ENCODE measurements around the gene FKBP14. TPM values are rescaled to one million over a fixed set of nuclear protein-coding genes. Genes with fewer than 3 reads are reported as not detected.

The FKBP14 gene
- total and polyA plus RNA-seq, 2 of the 8 experiments (the other 6 are each of a cell fraction or from before 2014, with no cell fraction given): 3.2 to 20.7 TPM

DNA sequence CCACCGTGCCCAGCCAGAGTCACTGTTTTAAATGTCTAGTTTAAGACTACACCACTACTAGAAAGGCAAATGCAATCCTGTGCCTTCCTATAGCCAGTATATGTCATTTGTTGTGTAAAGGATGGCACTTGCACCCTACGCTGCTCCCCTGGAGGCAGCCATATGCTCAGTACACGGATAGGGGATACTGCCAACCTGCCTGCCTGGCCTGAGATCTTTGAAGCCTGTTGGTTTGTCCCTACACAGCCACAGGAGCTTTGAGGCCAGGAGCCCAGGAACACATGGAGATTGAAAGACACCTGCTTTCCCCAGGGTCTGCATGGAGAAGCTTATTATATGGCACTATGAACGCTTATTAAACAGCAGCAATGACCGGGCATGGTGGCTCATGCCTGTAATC is 34.6 kb downstream of the FKBP14 start:
- H3K27ac ChIP-seq (ENCODE audit: low read depth, low read length): no peak overlapping the region
- H2BK20ac ChIP-seq (ENCODE audit: low read length): no peak overlapping the region
- no peak overlapping the region for H2AFZ ChIP-seq (ENCODE audit: low read length)
- H2BK15ac ChIP-seq (ENCODE audit: low read length): no peak overlapping the region
- no peak overlapping the region for H3K9ac ChIP-seq (replicated peaks in 1 of 4; ENCODE audit: extremely low read depth in 1 of 4, low read depth in 3 of 4, low read length in 3 of 4)
- peaks cover 0 to 18% of the 10 kb centered on the region in 2 experiments; a peak in 3 of 4 replicates for H3K79me2 ChIP-seq (ENCODE audit: control insufficient read depth in 1 of 2, insufficient read depth in 2 of 2, low read length in 2 of 2)
- no peak overlapping the region for H3K18ac ChIP-seq (ENCODE audit: extremely low read depth, low read length)
- H3K4me2 ChIP-seq (ENCODE audit: insufficient read depth in 1 of 2, low read depth in 2 of 2, low read length in 2 of 2): no peak overlapping the region
- H3K23me2 ChIP-seq (ENCODE audit: low read depth, low read length): peaks cover 4% of the 10 kb centered on the region
- no peak for DNase-seq (ENCODE audit: low read depth in 1 of 2, low spot score in 2 of 2)
- TF ChIP-seq BRCA1 (IDR thresholded peaks at IDR 0.05; ENCODE audit: low read depth, low read length) (no peak), POLR2AphosphoS5 (IDR thresholded peaks at IDR 0.05; ENCODE audit: low read depth, low read length) (no peak), CBX8 (IDR thresholded peaks at IDR 0.05; ENCODE audit: borderline replicate concordance, low read depth, low read length) (no peak), POU5F1 (IDR thresholded peaks at IDR 0.05; ENCODE audit: low read depth, low read length) (no peak), CEBPB (IDR thresholded peaks at IDR 0.05; ENCODE audit: low read depth, low read length) (no peak), BCL11A (IDR thresholded peaks at IDR 0.05; ENCODE audit: low read depth in 2 of 2, low read length in 2 of 2) (no peak)
- H3K56ac ChIP-seq (replicated peaks; ENCODE audit: insufficient read length, low read depth, low read length): no peak overlapping the region
- H3K4ac ChIP-seq (replicated peaks; ENCODE audit: insufficient read length, low read depth, low read length): no peak overlapping the region
- H3K14ac ChIP-seq (ENCODE audit: insufficient read length): no peak overlapping the region
- H3K9me3 ChIP-seq (ENCODE audit: insufficient read depth in 2 of 2, low read depth in 1 of 2, low read length in 1 of 2): peaks cover 9% of the 10 kb centered on the region in 2 experiments
- no peak overlapping the region for H3K4me3 ChIP-seq (ENCODE audit: extremely low read depth in 1 of 4, insufficient read depth in 2 of 4, low read depth in 3 of 4, low read length in 4 of 4)
- no peak overlapping the region for H4K91ac ChIP-seq (replicated peaks; ENCODE audit: insufficient read length, low read length)
- no peak overlapping the region for H3K23ac ChIP-seq (ENCODE audit: insufficient read length)
- ChIA-PET POLR2A (ENCODE audit: partially characterized antibody) (interaction anchor here (1.5 kb wide), 1 partner anchor 15 kb away, joined by 4 read pairs; no protein-coding TSS in a partner anchor), CTCF (ENCODE audit: partially characterized antibody) (interaction anchor here (1.1 to 3.5 kb wide), 2 partner anchors 10 to 14 kb away, joined by 4 to 14 read pairs; no protein-coding TSS in a partner anchor)
- no peak overlapping the region for H4K5ac ChIP-seq (ENCODE audit: insufficient read length, low read depth, low read length)
- H2BK12ac ChIP-seq (ENCODE audit: low read depth, low read length): no peak overlapping the region
- H4K8ac ChIP-seq (ENCODE audit: extremely low read depth, insufficient read depth, low read length): no peak overlapping the region
- no peaks in the 10 kb centered on the region for H3K79me1 ChIP-seq (ENCODE audit: low read depth, low read length)
- H3K4me1 ChIP-seq (replicated peaks in 1 of 4; ENCODE audit: control insufficient read depth in 3 of 4, insufficient read depth in 4 of 4, low read length in 3 of 4): peaks cover 0 to 10% (median 6%) of the 10 kb centered on the region in 4 experiments; a peak in 5 of 7 replicates
- H3K36me3 ChIP-seq (ENCODE audit: control insufficient read depth in 2 of 4, insufficient read depth in 4 of 4, low read length in 3 of 4): no peaks in the 10 kb centered on the region
- no peak overlapping the region for H2BK120ac ChIP-seq (replicated peaks; ENCODE audit: low read depth, low read length)
- H2BK5ac ChIP-seq (ENCODE audit: low read depth, low read length): no peak overlapping the region
- FAIRE-seq: no peak
- H4K20me1 ChIP-seq (replicated peaks in 1 of 2; ENCODE audit: control insufficient read depth in 1 of 2, insufficient read depth in 2 of 2, low read length in 2 of 2): peaks cover 0 to 2% of the 10 kb centered on the region in 2 experiments
- H3K27me3 ChIP-seq (replicated peaks in 1 of 4; ENCODE audit: control insufficient read depth in 3 of 4, extremely low read depth in 1 of 4, insufficient read depth in 3 of 4, low read length in 3 of 4): peaks cover 0 to 2% (median 0%) of the 10 kb centered on the region in 4 experiments; a peak in 1 of 7 replicates
- H2AK5ac ChIP-seq (ENCODE audit: low read depth, low read length): no peak overlapping the region
- WGBS, 2 experiments (ENCODE audit: extremely low coverage in 1 of 2, insufficient coverage in 1 of 2, insufficient read length in 1 of 2, insufficient replicate concordance in 2 of 2, low coverage in 1 of 2, low lambda C conversion rate in 2 of 2, missing lambda C conversion rate in 1 of 2): 93% methylated on average over 5 of the region's 5 CpGs; no CpG with 5 or more reads in 1 of the 2 experiments

All from H1 (cell line).